Activated CD8-positive, alpha-beta T cell treated with anti-CD3 and anti-CD28 coated beads, Interleukin-2, amount 10 ng/mL, durations not matched to agents 7 days and 5 days (primary cell): ENCODE data around the gene AGTR1. TPM values are rescaled to one million over a fixed set of nuclear protein-coding genes. Genes with fewer than 3 reads are reported as not detected.

ENCODE experiments used
- ATAC-seq: fragments of 150-1000 bp; cut with Tn5 transposase; one replicate; pipeline ENCODE4 v1.10.0; 2021; ENCODE audit warnings: moderate library complexity
- CTCF ChIA-PET: fragments of 350-600 bp; sonication (Branson Sonifier 250); formaldehyde crosslinking; loops from one replicate; lab custom pipeline; 2021; ENCODE audit warnings: antibody characterized with exemption; lab: Charles Lee
- POLR2A ChIA-PET: fragments of 350-600 bp; sonication (Branson Sonifier 250); formaldehyde crosslinking; loops from one replicate; lab custom pipeline; 2021; ENCODE audit warnings: antibody characterized with exemption; lab: Charles Lee
- DNase-seq: peaks from one replicate; pipeline ENCODE4 v3.0.0-alpha.2; 2020
- H3K27ac Mint-ChIP-seq: one replicate; pipeline ENCODE4 v1.8.0; 2021; ENCODE audit warnings: mild to moderate bottlenecking, mixed read lengths
- H3K27me3 Mint-ChIP-seq: one replicate; pipeline ENCODE4 v1.8.0; 2021; ENCODE audit warnings: low read depth, mixed read lengths
- H3K36me3 Mint-ChIP-seq: one replicate; pipeline ENCODE4 v1.8.0; 2021; ENCODE audit warnings: low read depth, mixed read lengths
- H3K4me1 Mint-ChIP-seq: one replicate; pipeline ENCODE4 v1.8.0; 2021; ENCODE audit warnings: low read depth, mixed read lengths
- H3K4me3 Mint-ChIP-seq: one replicate; pipeline ENCODE4 v1.8.0; 2021; ENCODE audit warnings: mild to moderate bottlenecking, mixed read lengths
- H3K9me3 Mint-ChIP-seq: one replicate; pipeline ENCODE4 v1.8.0; 2022; ENCODE audit warnings: mixed read lengths; ENCODE audit not compliant: insufficient read depth
- total RNA-seq, 2 experiments: library from RNA; stranded (reverse); gene quantifications; one replicate each; pipeline ENCODE4 v1.2.3, GENCODE V29; 2021

AGTR1 gene
- total RNA-seq, 2 experiments from 2014 or later, result not detected

- ChIA-PET POLR2A (no interaction called here), CTCF (no interaction called here)
Observed at GRCh38 chr3:148707601-148708380, 10.1 kb downstream of the AGTR1 start.

GRCh38 chr3:148708409-148708808 is 10.7 kb downstream of the AGTR1 start:
- ATAC-seq, result no peak
- POLR2A ChIA-PET, result no interaction called here
- no peaks in the 10 kb centered on the region for H3K27me3 Mint-ChIP-seq

More at GRCh38 chr3:148707601-148708380, 10.1 kb downstream of the AGTR1 start:
- DNase-seq (no peak), ATAC-seq (no peak)
- H3K9me3 Mint-ChIP-seq, result no peaks in the 10 kb centered on the region
- no peak overlapping the region for H3K4me3 Mint-ChIP-seq
- H3K27ac Mint-ChIP-seq, result no peak overlapping the region
- H3K4me1 Mint-ChIP-seq, result no peaks in the 10 kb centered on the region
- H3K36me3 Mint-ChIP-seq, result no peaks in the 10 kb centered on the region
- no peaks in the 10 kb centered on the region for H3K27me3 Mint-ChIP-seq

GRCh38 chr3:148709560-148710253 is 12.0 kb downstream of the AGTR1 start:
- Mint-ChIP-seq H3K27ac (no peak overlapping the region), H3K36me3 (no peaks in the 10 kb centered on the region), H3K4me3 (no peak overlapping the region), H3K27me3 (no peaks in the 10 kb centered on the region), H3K4me1 (no peaks in the 10 kb centered on the region), H3K9me3 (no peaks in the 10 kb centered on the region)
- POLR2A ChIA-PET, result no interaction called here
- ATAC-seq (no peak), DNase-seq (no peak)
- CTCF ChIA-PET, result no interaction called here

More at GRCh38 chr3:148708409-148708808, 10.7 kb downstream of the AGTR1 start:
- Mint-ChIP-seq H3K9me3 (no peaks in the 10 kb centered on the region), H3K4me3 (no peak overlapping the region), H3K36me3 (no peaks in the 10 kb centered on the region), H3K27ac (no peak overlapping the region), H3K4me1 (no peaks in the 10 kb centered on the region)
- CTCF ChIA-PET, result no interaction called here
- no peak for DNase-seq

- CTCF ChIA-PET, result no interaction called here
- Mint-ChIP-seq H3K27ac (no peak overlapping the region), H3K27me3 (no peaks in the 10 kb centered on the region), H3K4me3 (no peak overlapping the region), H3K36me3 (no peaks in the 10 kb centered on the region), H3K9me3 (no peaks in the 10 kb centered on the region), H3K4me1 (no peaks in the 10 kb centered on the region)
- POLR2A ChIA-PET, result no interaction called here
- no peak for ATAC-seq
- DNase-seq, result no peak
Observed at GRCh38 chr3:148710665-148711064, 13.0 kb downstream of the AGTR1 start.

GRCh38 chr3:148711981-148712666 is 14.4 kb downstream of the AGTR1 start:
- no peaks in the 10 kb centered on the region for H3K4me1 Mint-ChIP-seq
- ATAC-seq, result no peak

GRCh38 chr3:148714521-148714920 is 16.8 kb downstream of the AGTR1 start:
- H3K36me3 Mint-ChIP-seq, result no peaks in the 10 kb centered on the region
- no peaks in the 10 kb centered on the region for H3K9me3 Mint-ChIP-seq
- H3K4me3 Mint-ChIP-seq, result no peak overlapping the region
- DNase-seq (no peak), ATAC-seq (no peak)
- H3K4me1 Mint-ChIP-seq, result no peaks in the 10 kb centered on the region
- H3K27me3 Mint-ChIP-seq, result no peaks in the 10 kb centered on the region
- POLR2A ChIA-PET, result no interaction called here
- H3K27ac Mint-ChIP-seq, result no peak overlapping the region
- CTCF ChIA-PET, result no interaction called here

More at GRCh38 chr3:148711981-148712666, 14.4 kb downstream of the AGTR1 start:
- no peak for DNase-seq
- H3K27me3 Mint-ChIP-seq, result no peaks in the 10 kb centered on the region
- H3K4me3 Mint-ChIP-seq, result no peak overlapping the region
- H3K9me3 Mint-ChIP-seq, result no peaks in the 10 kb centered on the region
- CTCF ChIA-PET, result no interaction called here
- no peaks in the 10 kb centered on the region for H3K36me3 Mint-ChIP-seq
- POLR2A ChIA-PET, result no interaction called here
- H3K27ac Mint-ChIP-seq, result no peak overlapping the region

- no peak for DNase-seq
- Mint-ChIP-seq H3K4me1 (no peaks in the 10 kb centered on the region), H3K4me3 (no peak overlapping the region), H3K27me3 (no peaks in the 10 kb centered on the region), H3K9me3 (no peaks in the 10 kb centered on the region), H3K27ac (no peak overlapping the region), H3K36me3 (no peaks in the 10 kb centered on the region)
- POLR2A ChIA-PET, result no interaction called here
- no peak for ATAC-seq
- CTCF ChIA-PET, result no interaction called here
Observed at GRCh38 chr3:148716657-148717056, 19.0 kb downstream of the AGTR1 start.

GRCh38 chr3:148717885-148718561 is 20.3 kb downstream of the AGTR1 start:
- POLR2A ChIA-PET, result no interaction called here
- Mint-ChIP-seq H3K4me3 (no peak overlapping the region), H3K9me3 (no peaks in the 10 kb centered on the region), H3K36me3 (no peaks in the 10 kb centered on the region), H3K27me3 (no peaks in the 10 kb centered on the region), H3K4me1 (no peaks in the 10 kb centered on the region), H3K27ac (no peak overlapping the region)
- no peak for ATAC-seq
- CTCF ChIA-PET, result no interaction called here
- no peak for DNase-seq

GRCh38 chr3:148718982-148719862 is 21.5 kb downstream of the AGTR1 start:
- CTCF ChIA-PET, result no interaction called here
- Mint-ChIP-seq H3K4me1 (no peaks in the 10 kb centered on the region), H3K9me3 (no peaks in the 10 kb centered on the region), H3K36me3 (no peaks in the 10 kb centered on the region), H3K4me3 (no peak overlapping the region), H3K27ac (no peak overlapping the region), H3K27me3 (no peaks in the 10 kb centered on the region)
- no peak for DNase-seq
- POLR2A ChIA-PET, result no interaction called here
- ATAC-seq, result no peak

- Mint-ChIP-seq H3K27me3 (no peaks in the 10 kb centered on the region), H3K36me3 (no peaks in the 10 kb centered on the region), H3K9me3 (no peaks in the 10 kb centered on the region), H3K4me3 (no peak overlapping the region), H3K27ac (no peak overlapping the region), H3K4me1 (no peaks in the 10 kb centered on the region)
- ChIA-PET CTCF (no interaction called here), POLR2A (no interaction called here)
- DNase-seq (no peak), ATAC-seq (no peak)
Observed at GRCh38 chr3:148720873-148721272, 23.2 kb downstream of the AGTR1 start.

GRCh38 chr3:148723631-148724030 is 25.9 kb downstream of the AGTR1 start:
- ChIA-PET CTCF (no interaction called here), POLR2A (no interaction called here)
- Mint-ChIP-seq H3K27ac (no peak overlapping the region), H3K4me1 (peaks cover 5% of the 10 kb centered on the region), H3K27me3 (no peaks in the 10 kb centered on the region), H3K4me3 (no peak overlapping the region), H3K36me3 (no peaks in the 10 kb centered on the region), H3K9me3 (no peaks in the 10 kb centered on the region)
- ATAC-seq (no peak), DNase-seq (no peak)
